Activated naive CD4-positive, alpha-beta T cell treated with anti-CD3 and anti-CD28 coated beads, Interleukin-2, amount 10 ng/mL, durations not matched to agents 7 days and 5 days (primary cell): ENCODE measurements around the gene DIPK1A.
"Not testable (repeated sequence)": the region's sequence is repeated elsewhere in the genome, so short reads cannot be mapped to it uniquely, and the experiment has no call there.

Experiments
- CTCF ChIA-PET: fragments of 350-600 bp; sonication (Branson Sonifier 250); formaldehyde crosslinking; loops from one replicate; lab custom pipeline; 2021; ENCODE audit warnings: antibody characterized with exemption; lab: Charles Lee
- DNase-seq: peaks from one replicate; pipeline ENCODE4 v3.0.0-alpha.2; 2020
- H3K27ac Mint-ChIP-seq: one replicate; pipeline ENCODE4 v1.8.0; 2021; ENCODE audit warnings: mild to moderate bottlenecking, moderate library complexity, mixed read lengths
- H3K27me3 Mint-ChIP-seq: one replicate; pipeline ENCODE4 v1.8.0; 2021; ENCODE audit warnings: mild to moderate bottlenecking, mixed read lengths
- H3K36me3 Mint-ChIP-seq: one replicate; pipeline ENCODE4 v1.8.0; 2021; ENCODE audit warnings: mixed read lengths
- H3K4me1 Mint-ChIP-seq: one replicate; pipeline ENCODE4 v1.8.0; 2021; ENCODE audit warnings: mixed read lengths
- H3K4me3 Mint-ChIP-seq: one replicate; pipeline ENCODE4 v1.8.0; 2021; ENCODE audit warnings: mild to moderate bottlenecking, moderate library complexity, mixed read lengths
- H3K9me3 Mint-ChIP-seq: one replicate; pipeline ENCODE4 v1.8.0; 2021; ENCODE audit warnings: mixed read lengths

Gene DIPK1A

DNA sequence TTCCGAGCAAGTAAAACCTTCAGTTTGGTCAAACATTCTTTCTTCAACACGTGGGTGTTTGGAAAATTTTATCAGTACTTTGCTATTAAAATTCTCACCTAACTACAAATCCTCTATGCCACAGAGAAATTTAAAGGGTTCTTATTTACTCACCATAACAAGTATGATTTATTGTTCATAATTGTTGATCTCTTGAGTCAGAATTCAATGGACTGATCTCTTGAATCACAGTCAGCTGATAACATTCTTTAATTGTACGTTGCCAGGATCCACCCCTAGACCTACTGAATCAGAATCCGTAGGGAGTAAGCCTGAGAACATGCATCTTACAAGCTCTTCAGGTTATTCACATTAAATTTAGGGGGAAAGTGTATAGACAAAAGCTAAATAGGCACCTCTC, 51.2 kb downstream of the DIPK1A start:
- no peaks in the 10 kb centered on the region for H3K9me3 Mint-ChIP-seq
- CTCF ChIA-PET = interaction anchor here (1.2 kb wide), 1 partner anchor 51 kb away, joined by 3 read pairs; no protein-coding TSS in a partner anchor

DNA sequence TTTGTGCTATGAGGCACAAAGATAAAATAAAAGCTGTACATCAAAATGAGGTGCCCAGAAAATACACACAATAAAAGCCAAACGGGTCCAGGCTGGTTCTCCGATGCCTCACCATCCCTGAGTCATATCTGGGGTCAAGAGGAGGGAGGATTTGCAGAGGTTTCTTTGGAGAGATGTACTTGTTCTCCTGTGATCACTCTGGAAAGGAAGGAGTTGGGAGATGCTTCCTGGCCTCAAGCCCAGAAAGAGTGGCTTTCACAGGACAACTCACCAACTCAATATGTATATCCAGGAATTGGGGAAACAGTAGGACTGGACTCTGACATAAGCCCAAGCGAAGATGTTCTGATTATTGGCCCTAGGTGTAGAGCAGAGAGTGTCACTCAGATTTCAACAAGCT, 51.9 kb downstream of the DIPK1A start:
- Mint-ChIP-seq H3K27ac (no peak overlapping the region), H3K27me3 (no peaks in the 10 kb centered on the region), H3K9me3 (no peaks in the 10 kb centered on the region), H3K4me1 (peaks cover 15% of the 10 kb centered on the region), H3K4me3 (no peak overlapping the region), H3K36me3 (peaks cover 31% of the 10 kb centered on the region)
- no peak for DNase-seq
- CTCF ChIA-PET = interaction anchor here (1.2 kb wide), 1 partner anchor 50 kb away, joined by 3 read pairs; no protein-coding TSS in a partner anchor

More for the DNA sequence above, 51.2 kb downstream of the DIPK1A start:
- DNase-seq = no peak
- Mint-ChIP-seq H3K36me3 (peaks cover 28% of the 10 kb centered on the region), H3K4me1 (peaks cover 9% of the 10 kb centered on the region), H3K27me3 (no peaks in the 10 kb centered on the region), H3K27ac (no peak overlapping the region), H3K4me3 (no peak overlapping the region)

DNA sequence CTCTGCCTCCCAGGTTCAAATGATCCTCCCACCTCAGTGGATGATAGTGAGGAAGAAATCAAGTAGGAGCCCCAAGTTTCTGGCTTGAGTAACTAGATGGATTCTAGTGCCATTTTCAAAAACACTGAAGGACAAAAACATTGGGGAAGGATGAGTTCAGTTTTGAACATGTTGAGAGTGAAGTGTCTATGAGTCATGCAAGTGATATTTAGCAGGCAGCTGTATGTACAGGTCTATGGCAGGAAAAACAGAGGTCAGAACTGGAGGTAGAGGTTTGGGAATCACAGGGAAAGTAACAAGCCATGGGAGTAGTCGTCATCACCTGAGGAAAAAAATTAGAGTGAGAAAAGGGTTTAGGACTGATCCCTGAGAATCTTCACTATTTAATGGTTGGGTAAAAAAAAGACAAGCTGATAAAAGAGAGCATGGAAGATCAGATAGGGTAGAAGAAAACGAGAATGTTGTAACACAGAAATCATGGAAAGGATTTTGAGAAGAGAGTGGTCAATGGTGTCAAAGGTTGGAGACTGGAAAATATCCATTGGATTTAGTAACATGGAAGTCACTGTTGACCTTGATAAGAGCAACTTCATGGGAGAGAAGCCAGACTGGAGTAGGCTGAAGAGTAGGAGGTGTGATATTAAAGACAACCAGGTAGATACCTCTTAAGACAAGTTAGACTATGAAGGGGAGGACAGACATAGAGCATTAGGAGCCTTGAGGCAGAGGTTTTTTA, 53.1 kb downstream of the DIPK1A start:
- Mint-ChIP-seq H3K36me3 (peaks cover 32% of the 10 kb centered on the region), H3K9me3 (no peaks in the 10 kb centered on the region), H3K27ac (no peak overlapping the region), H3K27me3 (no peaks in the 10 kb centered on the region), H3K4me1 (peaks cover 27% of the 10 kb centered on the region), H3K4me3 (no peak overlapping the region)
- no peak for DNase-seq
- CTCF ChIA-PET = interaction anchor here (1.3 kb wide), 1 partner anchor 86 kb away, joined by 3 read pairs; no protein-coding TSS in a partner anchor

DNA sequence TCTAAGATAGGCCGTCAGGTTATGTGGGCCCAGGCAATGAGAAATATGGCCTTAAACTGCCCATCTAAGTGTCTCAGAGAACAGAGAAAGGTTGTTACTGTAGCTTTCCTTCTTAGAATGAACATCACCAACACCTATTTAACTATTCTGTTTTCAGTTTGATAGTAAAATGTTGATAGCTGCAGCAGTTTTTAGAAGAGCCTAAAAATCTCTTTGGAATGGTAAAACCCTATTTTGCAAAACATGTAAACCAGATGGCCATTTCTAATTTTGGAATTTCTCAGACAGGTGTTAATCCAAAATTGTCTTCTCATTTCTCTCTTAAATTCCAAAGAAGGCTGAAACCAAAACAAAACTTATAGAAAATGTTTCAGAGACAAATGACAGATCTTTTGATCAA, 57.5 kb downstream of the DIPK1A start:
- Mint-ChIP-seq H3K27me3 (no peaks in the 10 kb centered on the region), H3K27ac (peak overlapping the region; percentile 63), H3K4me1 (peaks cover 30% of the 10 kb centered on the region), H3K36me3 (peaks cover 58% of the 10 kb centered on the region), H3K9me3 (peaks cover 16% of the 10 kb centered on the region), H3K4me3 (no peak overlapping the region)
- no peak for DNase-seq
- CTCF ChIA-PET = interaction anchor here (2.0 to 2.5 kb wide), 2 partner anchors 47 to 90 kb away, joined by 8 to 11 read pairs; no protein-coding TSS in a partner anchor

DNA sequence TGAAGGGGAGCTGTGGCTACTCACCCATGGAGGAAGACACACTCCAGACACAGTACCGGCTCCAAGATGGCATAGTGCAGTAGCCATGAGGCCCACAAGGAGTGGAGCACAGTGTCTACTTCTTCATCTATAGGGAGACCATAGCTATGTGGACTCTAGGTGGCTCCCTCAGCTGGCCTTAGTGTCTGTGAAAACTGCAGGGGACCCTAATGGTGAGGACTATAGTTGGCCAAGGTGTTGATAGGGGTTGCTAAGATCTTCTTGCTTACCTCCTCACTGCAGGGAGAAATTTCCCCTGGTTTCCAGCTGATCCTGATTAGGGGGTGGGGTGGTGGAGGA, 58.9 kb downstream of the DIPK1A start:
- Mint-ChIP-seq H3K27me3 (no peaks in the 10 kb centered on the region), H3K4me3 (no peak overlapping the region), H3K9me3 (peaks cover 16% of the 10 kb centered on the region), H3K36me3 (peaks cover 55% of the 10 kb centered on the region), H3K4me1 (peaks cover 30% of the 10 kb centered on the region), H3K27ac (peak overlapping the region; percentile 67)
- no peak for DNase-seq
- CTCF ChIA-PET = interaction anchor here (0.6 to 2.5 kb wide), 5 partner anchors 43 to 168 kb away, joined by 4 to 11 read pairs (median 6); no protein-coding TSS in a partner anchor

DNA sequence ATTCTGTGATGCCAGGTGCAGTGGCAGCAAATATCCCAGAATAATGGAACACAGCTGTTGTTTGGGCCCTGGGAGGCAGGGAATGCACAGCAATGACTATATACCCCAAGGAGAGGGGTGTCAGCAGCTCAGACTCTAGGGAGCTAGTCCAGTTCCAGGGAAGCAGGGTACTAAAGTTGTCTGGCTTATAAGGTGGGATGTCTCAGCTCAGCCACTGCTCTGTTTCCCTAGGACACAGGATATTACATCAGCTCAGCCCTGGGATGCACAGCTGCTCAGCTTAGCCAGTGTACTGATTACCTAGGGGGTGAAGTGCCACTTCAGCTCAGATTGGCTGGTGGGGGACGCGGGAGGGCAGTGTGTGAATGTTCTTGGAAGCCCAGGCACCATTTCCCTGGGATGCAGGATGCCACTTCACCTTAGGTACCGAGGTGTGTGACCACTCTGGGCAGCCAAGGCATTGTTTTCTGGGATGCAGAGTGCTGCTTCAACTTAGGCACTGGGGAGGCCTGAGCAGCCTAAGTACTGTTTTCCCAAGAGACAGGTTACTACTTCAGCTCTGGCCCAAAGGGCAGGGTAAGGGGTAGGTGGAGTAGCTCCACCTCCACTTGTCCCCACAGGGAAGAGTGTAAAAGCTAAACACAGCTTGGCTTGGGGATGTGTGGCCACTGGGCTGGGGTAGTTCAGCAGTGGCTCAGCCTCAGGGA, 59.4 kb downstream of the DIPK1A start:
- no peaks in the 10 kb centered on the region for H3K27me3 Mint-ChIP-seq
- no peak overlapping the region for H3K4me3 Mint-ChIP-seq
- H3K4me1 Mint-ChIP-seq = peaks cover 30% of the 10 kb centered on the region
- CTCF ChIA-PET = interaction anchor here (1.1 to 2.1 kb wide), 4 partner anchors 13 to 92 kb away, joined by 3 to 8 read pairs (median 5); no protein-coding TSS in a partner anchor
- H3K9me3 Mint-ChIP-seq = peaks cover 16% of the 10 kb centered on the region
- peak overlapping the region; percentile 50 for H3K27ac Mint-ChIP-seq
- DNase-seq = no peak
- H3K36me3 Mint-ChIP-seq = peaks cover 56% of the 10 kb centered on the region

DNA sequence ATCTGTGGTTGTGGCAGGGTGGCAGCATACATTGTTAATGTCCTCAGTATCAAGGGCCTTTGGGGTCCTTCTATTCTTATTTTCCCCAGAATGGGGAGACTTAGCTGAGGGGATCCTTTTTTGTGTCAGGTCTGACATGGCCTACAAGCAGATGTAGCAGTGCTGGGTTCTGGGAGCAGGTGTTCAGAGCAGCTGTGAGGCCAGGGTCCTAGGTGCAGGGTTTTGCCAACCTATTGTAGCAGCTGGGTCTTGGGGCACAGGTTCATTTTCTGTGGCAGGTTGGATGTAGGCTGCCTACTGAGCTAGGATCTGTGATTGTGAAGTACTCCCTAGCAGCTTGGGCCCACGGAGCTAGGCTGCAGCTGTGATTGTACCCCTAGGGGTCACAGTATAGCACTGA, 60.1 kb downstream of the DIPK1A start:
- H3K27ac Mint-ChIP-seq = peak overlapping the region; percentile 38

DNA sequence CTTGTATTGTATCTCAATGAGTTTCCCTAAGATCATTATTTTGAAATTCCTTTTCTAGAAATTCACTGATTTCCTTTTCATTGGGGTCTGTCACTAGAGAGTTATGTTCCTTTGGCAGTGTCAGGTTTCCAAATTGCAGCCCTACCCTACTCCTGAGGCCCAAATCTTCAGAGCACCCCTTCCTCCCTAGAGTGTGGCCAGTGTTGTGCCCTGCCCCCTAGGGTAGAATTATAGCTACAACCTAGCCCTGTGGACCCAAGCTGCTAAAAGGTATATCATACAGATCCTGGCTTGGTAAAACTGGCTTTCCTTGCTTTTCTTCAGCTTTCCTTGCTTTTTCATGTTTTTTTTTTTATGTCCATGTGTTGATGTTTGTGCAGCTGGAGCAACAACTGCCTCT, 60.7 kb downstream of the DIPK1A start:
- H3K36me3 Mint-ChIP-seq = peaks cover 52% of the 10 kb centered on the region
- no peak overlapping the region for H3K4me3 Mint-ChIP-seq
- no peak overlapping the region for H3K27ac Mint-ChIP-seq
- peaks cover 16% of the 10 kb centered on the region for H3K9me3 Mint-ChIP-seq
- H3K27me3 Mint-ChIP-seq = no peaks in the 10 kb centered on the region
- DNase-seq = no peak
- peaks cover 29% of the 10 kb centered on the region for H3K4me1 Mint-ChIP-seq
- CTCF ChIA-PET = interaction anchor here (1.1 to 2.1 kb wide), 3 partner anchors 11 to 42 kb away, joined by 3 to 4 read pairs (median 3); no protein-coding TSS in a partner anchor

More for the DNA sequence above, 60.1 kb downstream of the DIPK1A start:
- CTCF ChIA-PET = interaction anchor here (1.1 to 2.1 kb wide), 3 partner anchors 12 to 43 kb away, joined by 3 to 6 read pairs (median 4); no protein-coding TSS in a partner anchor
- Mint-ChIP-seq H3K9me3 (peaks cover 16% of the 10 kb centered on the region), H3K36me3 (peaks cover 56% of the 10 kb centered on the region), H3K4me3 (no peak overlapping the region), H3K27me3 (no peaks in the 10 kb centered on the region), H3K4me1 (peaks cover 30% of the 10 kb centered on the region)
- no peak for DNase-seq

DNA sequence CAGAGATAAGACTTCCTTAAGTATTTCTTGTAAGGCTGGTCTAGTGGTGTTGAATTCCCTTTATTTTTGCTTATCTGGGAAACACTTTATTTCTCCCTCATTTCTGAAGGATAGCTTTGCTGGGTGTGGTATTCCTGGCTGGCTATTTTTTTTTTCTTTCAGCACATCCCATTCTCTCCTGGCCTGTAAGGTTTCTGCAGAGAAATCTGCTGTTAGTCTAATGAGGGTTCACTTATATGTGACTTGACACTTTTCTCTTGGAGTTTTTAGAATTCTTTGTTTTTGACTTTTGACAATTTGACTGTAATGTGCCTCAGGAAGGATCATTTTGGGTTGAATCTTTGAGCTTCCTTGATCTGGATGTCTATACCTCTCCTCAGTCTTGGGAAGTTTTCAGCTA, 61.5 kb downstream of the DIPK1A start:
- Mint-ChIP-seq H3K27ac (no peak overlapping the region), H3K36me3 (peaks cover 48% of the 10 kb centered on the region), H3K9me3 (peaks cover 18% of the 10 kb centered on the region), H3K27me3 (no peaks in the 10 kb centered on the region), H3K4me3 (no peak overlapping the region), H3K4me1 (peaks cover 21% of the 10 kb centered on the region)
- DNase-seq = no peak
- CTCF ChIA-PET = interaction anchor here (1.3 kb wide), 1 partner anchor 14 kb away, joined by 3 read pairs; no protein-coding TSS in a partner anchor

DNA sequence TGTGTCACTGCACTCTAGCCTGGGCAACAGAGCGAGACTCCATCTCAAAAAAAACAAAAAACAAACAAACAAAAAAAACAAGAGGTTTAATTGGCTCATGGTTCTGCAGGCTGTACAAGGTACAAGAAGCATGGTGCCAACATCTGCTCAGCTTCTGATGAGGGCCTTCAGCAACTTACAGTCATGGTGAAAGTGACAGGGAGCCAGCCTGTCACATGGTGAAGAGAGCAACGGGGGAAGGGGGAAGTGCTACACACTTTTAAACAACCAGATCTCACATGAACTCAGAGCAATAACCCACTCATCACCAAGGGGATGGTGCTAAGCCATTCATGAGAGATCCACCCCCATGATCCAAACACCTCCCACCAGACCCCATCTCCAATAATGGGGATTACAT, 63.2 kb downstream of the DIPK1A start:
- H3K9me3 Mint-ChIP-seq = peaks cover 22% of the 10 kb centered on the region
- not testable (repeated sequence) for H3K27ac Mint-ChIP-seq
- CTCF ChIA-PET = interaction anchor here (0.7 kb wide), 1 partner anchor 96 kb away, joined by 3 read pairs; no protein-coding TSS in a partner anchor

DNA sequence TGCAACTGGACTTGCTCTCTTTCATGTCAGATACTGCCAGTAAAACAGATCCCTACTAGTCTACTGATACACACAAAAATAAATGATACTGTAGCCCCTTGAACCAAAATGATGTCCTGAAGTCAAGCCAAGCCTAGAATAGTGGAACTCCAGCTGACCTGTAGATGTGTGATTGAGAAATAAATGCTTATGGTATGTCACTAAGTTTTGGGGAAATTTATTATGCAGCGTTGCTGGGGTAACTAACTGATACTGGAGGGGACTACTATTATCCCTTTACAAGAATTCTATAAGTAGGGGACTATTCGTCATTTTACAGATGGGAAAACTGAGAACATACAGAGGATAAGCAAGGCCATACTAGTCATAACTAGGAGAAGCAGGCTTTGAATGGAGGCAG, 73.8 kb downstream of the DIPK1A start:
- CTCF ChIA-PET = no interaction called here
- Mint-ChIP-seq H3K4me1 (peaks cover 18% of the 10 kb centered on the region), H3K4me3 (no peak overlapping the region), H3K27me3 (no peaks in the 10 kb centered on the region), H3K27ac (no peak overlapping the region), H3K36me3 (peaks cover 21% of the 10 kb centered on the region), H3K9me3 (peaks cover 19% of the 10 kb centered on the region)
- no peak for DNase-seq

More for the DNA sequence above, 63.2 kb downstream of the DIPK1A start:
- H3K4me3 Mint-ChIP-seq, H3K4me1 Mint-ChIP-seq, DNase-seq, H3K27me3 Mint-ChIP-seq: not testable (repeated sequence)
- peaks cover 51% of the 10 kb centered on the region for H3K36me3 Mint-ChIP-seq

DNA sequence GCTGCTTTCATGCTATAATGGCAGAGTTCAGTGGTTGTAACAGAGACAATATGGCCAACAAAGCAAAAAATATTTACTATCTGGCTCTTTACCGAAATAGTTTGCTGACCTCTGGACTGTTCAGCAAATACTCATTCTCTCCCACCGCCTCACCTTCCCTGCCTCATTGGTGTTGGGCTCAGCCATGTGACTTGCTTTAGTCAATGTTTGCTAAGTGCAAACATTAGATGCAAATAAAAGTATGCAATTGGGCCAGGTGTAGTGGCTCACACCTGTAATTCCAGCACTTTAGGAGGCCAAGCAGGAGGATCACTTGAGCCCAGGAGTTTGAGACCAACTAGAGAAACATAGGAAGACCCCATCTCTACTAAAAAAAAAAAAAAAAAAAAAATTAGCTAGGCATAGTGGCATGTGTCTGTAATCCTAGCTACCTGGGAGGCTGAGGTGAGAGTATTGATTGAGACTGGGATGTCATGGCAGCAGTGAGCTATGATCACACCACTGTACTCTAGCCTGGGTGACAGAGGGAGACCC, 74.3 kb downstream of the DIPK1A start:
- peaks cover 20% of the 10 kb centered on the region for H3K36me3 Mint-ChIP-seq
- no peak overlapping the region for H3K4me3 Mint-ChIP-seq
- H3K9me3 Mint-ChIP-seq = peaks cover 15% of the 10 kb centered on the region
- no peak overlapping the region for H3K27ac Mint-ChIP-seq
- CTCF ChIA-PET = no interaction called here
- no peak for DNase-seq
- H3K27me3 Mint-ChIP-seq = no peaks in the 10 kb centered on the region
- peaks cover 20% of the 10 kb centered on the region for H3K4me1 Mint-ChIP-seq

DNA sequence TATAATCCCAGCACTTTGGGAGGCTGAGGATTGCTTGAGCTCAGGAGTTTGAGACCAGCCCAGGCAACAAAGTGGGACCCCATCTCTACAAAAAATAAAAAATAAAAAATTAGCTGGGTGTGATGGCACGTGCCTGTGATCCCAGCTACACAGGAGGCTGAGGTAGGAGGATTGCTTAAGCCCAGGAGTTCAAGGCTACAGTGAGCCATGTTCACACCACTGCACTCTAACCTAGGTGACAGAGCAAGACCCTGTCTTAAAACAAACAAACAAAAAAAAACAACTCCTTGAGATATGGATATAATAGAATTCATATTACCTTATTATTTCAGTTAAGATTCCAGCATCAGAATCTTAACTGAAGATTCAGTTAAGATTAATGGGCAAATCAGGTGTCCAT, 77.1 kb downstream of the DIPK1A start:
- Mint-ChIP-seq H3K4me1 (peaks cover 30% of the 10 kb centered on the region), H3K36me3 (peaks cover 11% of the 10 kb centered on the region), H3K27me3 (no peaks in the 10 kb centered on the region), H3K4me3 (no peak overlapping the region), H3K27ac (no peak overlapping the region), H3K9me3 (peaks cover 6% of the 10 kb centered on the region)
- no peak for DNase-seq
- CTCF ChIA-PET = interaction anchor here (1.3 to 1.5 kb wide), 2 partner anchors 25 to 67 kb away, joined by 3 read pairs; no protein-coding TSS in a partner anchor

DNA sequence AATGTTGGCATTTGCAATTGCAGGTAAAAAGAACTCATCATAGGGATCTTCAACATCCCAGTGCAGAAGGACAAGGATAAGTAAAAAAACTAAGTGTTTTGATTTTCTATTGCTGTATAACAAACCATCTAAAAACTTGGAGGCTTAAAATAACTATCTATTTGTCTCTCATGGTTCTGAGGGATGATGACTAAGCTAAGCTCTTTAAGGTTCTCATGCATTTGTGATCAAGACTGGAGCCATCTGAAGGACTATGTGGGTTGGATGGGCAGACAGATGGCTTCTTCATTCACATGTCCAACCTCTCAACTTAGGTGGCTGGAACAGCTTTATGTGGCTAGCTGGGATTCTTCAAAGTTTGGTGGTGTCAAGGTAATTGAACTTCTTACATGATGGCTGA, 78.0 kb downstream of the DIPK1A start:
- CTCF ChIA-PET = interaction anchor here (1.3 to 1.5 kb wide), 2 partner anchors 24 to 68 kb away, joined by 3 read pairs; no protein-coding TSS in a partner anchor
- DNase-seq = no peak
- no peaks in the 10 kb centered on the region for H3K27me3 Mint-ChIP-seq
- peaks cover 3% of the 10 kb centered on the region for H3K9me3 Mint-ChIP-seq
- H3K36me3 Mint-ChIP-seq = peaks cover 8% of the 10 kb centered on the region
- no peak overlapping the region for H3K4me3 Mint-ChIP-seq
- peak overlapping the region; percentile 67 for H3K27ac Mint-ChIP-seq
- H3K4me1 Mint-ChIP-seq = peaks cover 32% of the 10 kb centered on the region
